GM18526 (cell line): ENCODE data around the gene ADCY1.

Experiments
- POLR2A ChIP-seq: IDR thresholded peaks from 3 replicates; pipeline ENCODE4 v1.6.1; 2011; ENCODE audit not compliant: insufficient read length; ENCODE audit errors: extremely low read depth

Gene ADCY1

GRCh38 chr7:45574669-45575500 is 717 bp downstream of the ADCY1 start:
- no peak for TF ChIP-seq POLR2A

GRCh38 chr7:45575501-45576248 is 1.5 kb downstream of the ADCY1 start:
- TF ChIP-seq POLR2A = no peak

GRCh38 chr7:45576249-45576929 is 2.2 kb downstream of the ADCY1 start:
- no peak for TF ChIP-seq POLR2A

- TF ChIP-seq POLR2A = no peak
Measured at GRCh38 chr7:45578022-45578421, 3.9 kb downstream of the ADCY1 start.

- TF ChIP-seq POLR2A = no peak
Measured at GRCh38 chr7:45578467-45578866, 4.3 kb downstream of the ADCY1 start.

- no peak for TF ChIP-seq POLR2A
Measured at GRCh38 chr7:45579391-45579801, 5.2 kb downstream of the ADCY1 start.

- no peak for TF ChIP-seq POLR2A
Measured at GRCh38 chr7:45580053-45580872, 6.1 kb downstream of the ADCY1 start.

GRCh38 chr7:45581271-45581780 is 7.2 kb downstream of the ADCY1 start:
- TF ChIP-seq POLR2A = no peak

GRCh38 chr7:45582136-45582749 is 8.1 kb downstream of the ADCY1 start:
- no peak for TF ChIP-seq POLR2A

GRCh38 chr7:45582868-45583277 is 8.7 kb downstream of the ADCY1 start:
- TF ChIP-seq POLR2A = no peak

- no peak for TF ChIP-seq POLR2A
Measured at GRCh38 chr7:45583296-45583695, 9.1 kb downstream of the ADCY1 start.

- TF ChIP-seq POLR2A = no peak
Measured at GRCh38 chr7:45584261-45585210, 10.4 kb downstream of the ADCY1 start.

- no peak for TF ChIP-seq POLR2A
Measured at GRCh38 chr7:45585628-45586027, 11.5 kb downstream of the ADCY1 start.
